NCI-H82 treated with DMSO at 0.1 percent for 48 hours (cell line): ENCODE results near the gene KCNQ5.

Experiments
- DNase-seq: peaks from one replicate; lab custom pipeline; 2025; ENCODE audit not compliant: unreplicated experiment; lab: John Stamatoyannopoulos, UW

Gene KCNQ5

DNA sequence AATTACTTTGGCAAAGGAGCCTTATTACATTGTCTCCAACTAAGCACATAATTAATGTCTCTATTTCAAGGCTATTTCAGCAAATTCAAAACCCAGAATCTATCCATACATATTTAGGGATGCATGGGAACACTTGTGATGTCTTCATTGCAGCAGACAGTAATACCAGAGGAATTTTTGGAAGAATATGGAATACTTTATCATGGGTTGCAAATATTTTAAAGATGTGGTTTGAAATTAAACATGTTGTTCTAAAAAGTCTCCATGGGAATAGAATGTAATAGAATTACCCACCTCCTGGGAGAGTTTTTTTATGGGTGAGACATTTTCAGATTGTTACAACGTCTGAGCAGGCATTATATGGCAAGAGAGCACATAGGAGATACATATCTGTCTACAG lies 170.8 kb downstream of the KCNQ5 start:
- DNase-seq, result no peak

DNA sequence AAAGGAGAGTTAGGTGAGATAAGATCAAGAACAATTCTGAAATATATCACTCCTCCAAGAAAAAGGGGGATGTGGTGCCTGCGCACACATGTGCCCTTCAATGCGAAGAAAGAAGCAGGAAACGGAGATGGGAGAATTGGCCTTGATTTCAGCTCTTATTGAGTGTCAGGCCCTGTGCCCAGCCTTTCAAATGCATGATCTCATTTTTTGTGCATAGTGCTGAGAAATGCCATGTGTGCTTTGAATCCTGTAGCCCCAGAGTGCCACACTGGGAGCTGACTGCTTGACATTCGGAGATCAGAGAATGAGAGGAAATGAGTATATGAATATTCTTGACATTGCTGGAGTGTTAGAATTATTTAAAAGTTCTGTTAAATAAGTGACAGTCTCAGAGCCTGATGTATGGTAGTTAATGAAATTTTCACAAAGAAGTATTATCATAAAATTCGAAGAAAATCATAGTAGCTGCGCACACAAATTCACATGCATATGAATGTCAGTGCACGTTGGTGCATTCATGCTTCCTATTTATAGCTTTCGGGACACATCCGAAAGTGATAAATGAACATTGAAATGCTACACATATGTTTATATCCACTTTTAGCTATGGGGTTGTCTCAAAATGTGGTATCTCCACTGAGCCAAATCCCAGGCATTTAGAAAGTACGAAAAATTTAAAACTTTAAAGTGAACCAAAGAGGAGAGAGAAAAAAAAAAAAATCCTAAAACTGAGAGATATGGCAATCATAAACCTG lies 172.0 kb downstream of the KCNQ5 start:
- DNase-seq, result no peak

DNA sequence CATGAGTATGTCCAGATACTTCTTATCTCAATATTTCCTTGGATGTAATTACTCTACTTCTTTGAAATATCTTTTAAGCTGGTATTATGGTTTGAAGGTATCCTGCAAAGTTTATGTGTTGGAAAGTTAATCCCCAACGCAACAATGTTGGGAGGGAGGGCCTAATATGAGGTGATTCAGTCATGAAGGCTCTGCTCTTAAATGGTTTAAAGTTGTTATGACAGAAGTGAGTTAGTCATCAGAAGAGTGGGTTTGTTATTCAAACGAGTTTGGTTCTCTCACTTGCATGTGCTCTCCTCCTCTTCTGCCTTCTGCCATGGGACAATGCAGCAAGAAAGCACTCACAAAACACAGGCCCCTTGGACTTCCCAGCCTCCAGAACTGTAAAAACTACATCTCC lies 176.3 kb downstream of the KCNQ5 start:
- DNase-seq, result no peak

DNA sequence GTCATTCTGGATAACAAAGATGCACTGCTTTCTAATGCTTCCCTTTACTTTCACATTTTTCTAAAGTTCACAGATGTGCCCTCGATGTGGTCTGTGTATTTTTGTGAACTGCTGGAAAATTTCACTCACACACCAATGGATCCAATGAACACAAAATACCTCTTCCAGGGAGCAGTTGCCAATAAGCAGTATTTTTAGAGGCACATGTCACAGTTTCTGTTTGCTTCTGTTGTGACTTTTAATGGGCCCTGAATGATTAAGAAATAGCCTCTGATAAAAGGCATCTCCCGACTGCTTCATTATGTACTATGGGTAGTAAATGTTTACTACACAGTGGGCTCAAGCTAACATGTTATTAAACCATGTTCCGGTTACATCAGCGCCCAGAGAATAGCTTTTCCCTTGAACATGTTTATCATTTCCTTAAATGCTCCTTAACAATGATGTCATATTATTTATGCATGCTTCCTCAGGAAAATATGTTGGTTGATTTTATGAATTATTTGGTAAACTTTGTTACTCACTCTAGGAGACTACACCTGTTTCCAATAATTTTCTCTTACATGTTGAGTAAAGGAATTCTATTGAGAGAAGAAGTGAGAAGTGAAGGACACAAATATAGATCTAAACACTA lies 188.0 kb downstream of the KCNQ5 start:
- DNase-seq, result no peak

DNA sequence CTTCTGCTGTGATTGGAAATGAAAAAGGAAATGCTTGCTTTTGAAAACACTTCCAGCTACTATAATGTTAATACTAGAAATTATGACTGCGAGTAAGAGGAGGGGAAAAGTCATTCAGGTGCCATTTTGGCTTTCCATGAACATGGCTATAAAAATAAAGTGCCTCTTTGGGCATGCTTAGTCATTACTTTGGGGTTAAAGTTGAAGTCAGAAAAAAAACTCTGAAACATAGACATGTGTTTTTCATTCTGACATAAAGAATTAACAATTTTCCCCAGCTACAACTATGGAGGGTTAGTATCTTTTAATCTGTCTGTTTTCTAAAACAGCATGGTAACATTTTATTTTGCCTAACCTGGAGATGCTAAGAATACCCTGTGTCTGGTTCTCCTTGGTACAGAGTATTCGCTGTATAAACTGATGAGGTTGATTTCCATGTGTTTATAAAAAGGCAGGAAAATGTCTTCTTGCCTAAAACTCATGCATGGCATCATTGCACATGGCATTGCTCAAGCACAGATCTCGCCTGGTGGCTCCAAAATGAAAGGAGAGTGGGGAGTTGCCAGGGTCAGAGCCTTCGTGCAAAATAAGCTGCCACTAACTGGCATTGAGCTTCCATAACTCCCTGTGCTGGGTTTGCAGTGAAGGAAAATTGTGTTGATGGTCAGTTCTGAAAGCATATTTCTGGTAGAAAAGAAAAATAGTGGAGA lies 188.9 kb downstream of the KCNQ5 start:
- no peak for DNase-seq

DNA sequence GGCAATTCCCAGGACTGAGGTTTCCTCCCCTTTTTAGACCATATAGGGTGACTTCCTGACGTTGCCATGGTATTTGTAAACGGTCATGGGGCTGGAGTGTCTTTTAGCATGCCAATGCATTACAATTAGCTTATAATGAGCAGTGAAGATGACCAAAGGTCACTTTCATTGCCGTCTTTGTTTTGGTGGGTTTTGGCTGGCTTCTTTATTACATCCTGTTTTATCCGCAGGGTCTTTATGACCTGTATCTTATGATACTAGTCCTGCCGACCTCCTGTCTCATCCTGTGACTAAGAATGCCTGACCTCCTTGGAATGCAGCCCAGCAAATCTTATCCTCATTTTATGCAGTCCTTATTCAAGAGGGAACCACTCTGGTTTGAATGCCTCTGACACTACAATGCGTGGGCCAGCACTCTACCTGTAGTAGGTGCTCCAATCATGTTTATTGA lies 190.1 kb downstream of the KCNQ5 start:
- no peak for DNase-seq

DNA sequence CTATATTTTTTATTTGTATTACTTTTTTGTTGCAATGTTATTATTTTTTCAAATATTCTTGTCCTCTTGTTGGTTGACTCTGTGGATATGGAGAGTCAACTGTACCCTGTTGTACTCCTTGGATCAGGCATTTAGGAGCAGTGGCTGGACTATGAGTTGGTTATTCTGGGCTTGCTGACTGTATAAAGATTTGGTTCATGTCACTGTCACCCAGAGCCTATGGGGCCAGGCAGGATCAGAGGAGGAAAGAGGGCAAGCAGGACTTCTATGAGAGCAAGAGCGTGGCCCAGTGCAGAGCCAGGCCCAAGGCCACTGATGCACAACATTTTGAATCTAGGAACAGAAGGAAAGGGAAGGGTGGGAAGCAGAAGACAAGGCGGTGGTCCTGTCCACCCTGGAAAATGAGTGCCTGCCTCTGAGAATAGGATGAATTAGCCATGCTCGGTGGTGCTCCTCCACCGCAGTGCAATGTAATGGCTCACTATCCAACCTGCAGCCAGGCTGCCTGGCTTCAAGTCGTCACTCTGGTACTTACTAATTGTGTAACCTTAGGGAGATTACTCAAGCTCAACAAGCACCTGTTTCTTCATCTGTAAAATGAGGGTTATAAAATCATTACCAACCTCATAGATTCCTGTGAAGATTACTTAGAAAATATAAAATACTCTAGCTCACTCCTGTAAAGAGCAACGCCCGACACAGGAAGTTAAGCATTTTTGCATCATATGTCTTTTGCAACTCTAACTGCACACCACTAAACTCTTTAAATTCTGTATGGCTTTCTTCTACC lies 192.1 kb downstream of the KCNQ5 start:
- DNase-seq, result no peak

DNA sequence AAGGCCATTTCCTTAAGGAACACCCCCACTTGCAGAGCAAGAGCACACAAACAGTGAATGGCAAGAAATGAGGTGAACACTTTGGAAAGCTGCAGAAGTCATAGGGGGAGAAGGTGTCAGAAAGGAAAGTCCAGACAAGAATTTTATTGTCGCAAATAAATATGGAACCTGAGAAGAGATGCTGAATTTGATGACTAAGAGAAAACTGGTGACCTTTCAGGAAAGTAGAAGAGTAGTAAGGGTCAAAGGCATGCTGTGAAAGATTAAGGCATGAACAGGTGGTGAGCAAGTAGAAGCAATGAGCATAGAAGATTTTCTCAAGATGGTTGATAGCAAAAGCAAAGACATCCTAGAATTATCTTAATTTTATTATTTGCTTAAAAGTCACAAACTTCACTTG lies 194.2 kb downstream of the KCNQ5 start:
- DNase-seq, result no peak

DNA sequence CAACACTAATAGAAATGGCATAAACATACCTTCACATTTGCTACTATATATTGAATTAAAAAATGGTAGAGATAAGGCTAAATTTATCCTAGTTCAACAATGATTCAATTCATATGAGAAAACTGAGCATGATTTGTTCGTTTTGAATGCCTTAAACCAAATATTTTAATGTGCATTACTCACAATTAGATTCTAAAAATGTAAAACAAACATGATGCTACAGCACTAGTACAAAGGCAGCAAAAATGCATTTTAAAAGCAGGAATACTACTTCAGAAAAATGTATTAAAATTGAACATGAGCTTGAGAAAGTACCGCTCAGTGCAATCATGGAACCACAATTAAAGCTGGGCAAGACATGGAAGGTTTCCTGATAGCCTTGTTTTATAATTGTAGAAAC lies 195.3 kb downstream of the KCNQ5 start:
- no peak for DNase-seq

DNA sequence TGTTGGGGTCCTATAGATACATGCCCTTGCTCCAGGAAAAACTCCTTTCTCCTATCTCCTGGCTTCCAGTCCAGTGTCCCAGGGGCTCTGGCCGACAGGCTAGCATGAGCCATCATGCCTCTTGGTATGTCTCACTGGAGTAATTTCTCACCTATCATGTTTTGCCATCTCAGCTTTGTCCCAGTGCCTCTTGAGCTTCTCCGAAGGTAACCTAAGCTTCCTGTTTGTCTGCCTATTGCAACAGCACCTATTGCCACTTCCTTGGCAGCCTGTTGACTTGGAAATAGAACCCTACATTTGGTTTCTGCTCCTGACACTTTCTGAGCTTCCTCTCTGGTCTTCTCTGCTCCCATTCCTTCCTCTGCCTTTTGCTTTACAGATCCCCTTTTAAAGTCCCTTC lies 197.7 kb downstream of the KCNQ5 start:
- no peak for DNase-seq

DNA sequence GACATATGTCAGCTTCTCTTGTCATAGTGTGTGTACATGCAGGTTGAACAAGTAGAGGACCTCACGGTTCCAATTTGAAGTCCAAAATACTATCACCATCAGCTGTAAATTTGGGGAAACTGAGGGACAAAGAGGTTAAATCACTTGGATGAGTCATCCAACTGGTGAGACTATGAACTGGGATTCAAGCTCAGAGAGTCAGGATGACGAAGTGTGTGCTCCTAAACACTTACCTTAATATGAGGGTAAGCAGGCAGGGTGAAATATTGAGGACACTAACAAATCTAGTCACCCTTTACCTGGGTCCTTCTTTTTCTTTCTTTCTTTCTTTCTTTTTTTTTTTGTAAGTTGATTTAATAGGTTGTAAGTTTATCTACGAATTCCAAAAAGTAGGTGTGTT lies 198.3 kb downstream of the KCNQ5 start:
- no peak for DNase-seq

DNA sequence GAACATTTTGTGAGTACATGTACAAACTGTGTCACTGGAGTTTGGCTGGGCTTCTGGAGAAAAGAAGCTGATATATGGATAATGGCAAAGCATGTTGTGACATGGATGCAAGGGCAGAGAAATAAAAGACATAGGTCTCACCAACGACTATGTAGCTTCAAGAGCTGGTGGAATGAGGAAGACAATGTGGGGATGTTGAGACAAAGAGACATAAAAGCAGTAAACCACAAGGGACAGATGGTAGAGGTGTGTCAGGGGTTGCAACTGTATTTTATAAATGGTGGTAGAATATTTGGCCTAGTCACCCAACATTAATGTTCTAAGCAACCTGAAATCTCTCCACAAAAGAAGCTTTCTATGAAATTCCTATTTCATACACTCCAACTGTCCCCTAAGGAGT lies 199.0 kb downstream of the KCNQ5 start:
- DNase-seq, result no peak

DNA sequence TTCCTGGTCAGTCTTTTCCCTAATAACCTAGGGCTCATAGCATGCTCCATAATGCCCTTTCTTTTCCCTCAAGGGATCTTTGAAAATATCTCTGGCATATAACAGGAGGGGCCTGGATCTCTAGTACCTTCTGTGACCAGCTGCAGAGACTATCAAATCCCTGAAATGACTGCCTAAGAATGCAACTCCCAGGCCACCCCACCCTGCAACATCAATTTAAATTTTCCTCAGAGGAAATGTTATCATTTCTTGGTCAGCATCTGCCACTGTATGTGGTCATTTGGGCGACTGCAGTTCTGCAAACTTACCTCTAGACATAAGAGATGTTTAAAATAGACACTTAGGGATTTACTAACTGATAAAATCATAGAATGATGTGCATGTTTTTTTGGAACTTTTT lies 200.2 kb downstream of the KCNQ5 start:
- no peak for DNase-seq

DNA sequence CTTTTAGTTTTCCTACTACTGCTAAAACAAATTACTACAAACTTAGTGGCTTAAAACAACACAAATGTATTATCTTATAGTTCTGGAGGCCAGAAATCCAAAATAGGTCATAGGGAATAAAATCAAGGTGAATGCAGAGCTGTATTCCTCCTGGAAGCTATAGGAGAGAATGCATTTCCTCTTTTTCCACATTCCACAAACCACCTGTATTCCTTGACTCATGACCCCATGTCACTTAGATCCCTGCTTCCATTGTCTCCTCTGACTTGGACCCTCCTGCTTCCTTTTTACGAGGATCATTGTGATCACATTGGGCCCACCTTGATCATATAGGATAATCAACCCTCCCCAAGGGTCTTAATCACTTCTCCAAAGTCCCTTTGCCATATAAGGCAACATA lies 200.8 kb downstream of the KCNQ5 start:
- DNase-seq, result no peak

DNA sequence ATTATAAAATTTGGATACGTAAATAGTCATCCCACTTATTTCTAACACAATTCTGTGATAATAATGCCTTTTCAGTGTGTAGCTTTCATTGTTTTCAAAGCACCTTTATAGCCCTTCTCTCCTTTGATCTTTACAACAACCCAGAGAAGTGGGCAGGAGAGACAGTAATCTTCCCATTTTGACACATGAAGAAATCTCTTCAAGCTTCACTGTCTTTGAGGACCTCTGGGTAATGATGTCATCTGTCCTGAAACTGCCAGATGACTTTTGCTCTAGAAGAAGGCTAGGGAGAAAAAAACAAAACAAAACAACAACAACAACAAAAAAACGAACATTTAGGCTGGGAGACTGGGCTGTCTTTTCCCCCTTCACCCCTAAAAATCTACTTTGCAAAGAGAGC lies 203.0 kb downstream of the KCNQ5 start:
- no peak for DNase-seq

DNA sequence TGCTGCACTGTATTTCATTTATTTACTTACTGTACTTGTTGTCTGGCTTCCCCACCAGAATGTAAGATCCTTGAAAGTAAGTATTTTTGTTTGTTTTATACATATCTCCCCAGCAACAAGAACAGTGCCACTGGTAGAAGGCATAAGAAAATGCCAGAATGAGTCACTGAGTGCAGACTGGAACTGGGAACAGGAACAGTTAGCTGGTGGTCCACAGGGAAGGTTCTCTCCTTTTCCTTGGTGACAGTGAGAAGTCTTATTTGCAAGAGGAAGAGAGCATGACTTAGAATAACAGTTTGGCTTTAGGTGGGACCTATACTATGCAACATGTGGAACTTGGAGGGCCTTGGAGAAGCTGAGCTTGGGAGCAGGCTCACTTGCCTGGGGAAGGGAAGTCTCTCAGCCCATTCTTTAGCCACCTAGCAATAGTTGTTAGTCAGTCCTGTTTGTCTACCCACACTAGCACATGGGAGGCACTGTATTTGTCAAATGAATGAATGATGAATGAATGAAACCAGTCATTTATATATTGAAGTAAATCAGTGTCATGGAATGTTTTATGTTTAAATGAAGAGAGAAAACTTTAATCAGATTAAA lies 203.5 kb downstream of the KCNQ5 start:
- no peak for DNase-seq

DNA sequence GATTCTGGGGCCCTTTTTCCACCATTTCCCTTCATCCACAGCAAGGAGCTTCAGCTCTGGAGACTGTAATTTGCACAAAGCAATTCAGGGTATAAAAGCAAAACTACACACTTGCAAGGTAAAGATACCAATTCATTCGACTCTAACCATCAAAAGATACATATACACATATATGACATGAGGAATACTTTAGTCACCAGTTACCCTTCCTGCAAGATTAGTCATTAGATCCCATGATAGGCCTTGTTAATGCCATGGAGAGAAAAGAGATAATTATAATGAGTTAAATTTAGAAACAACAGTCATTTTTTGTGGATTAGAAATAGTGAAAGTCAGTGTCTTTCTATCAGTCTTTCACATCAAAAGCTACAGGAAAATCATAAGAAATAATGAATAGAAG lies 204.2 kb downstream of the KCNQ5 start:
- DNase-seq, result no peak

DNA sequence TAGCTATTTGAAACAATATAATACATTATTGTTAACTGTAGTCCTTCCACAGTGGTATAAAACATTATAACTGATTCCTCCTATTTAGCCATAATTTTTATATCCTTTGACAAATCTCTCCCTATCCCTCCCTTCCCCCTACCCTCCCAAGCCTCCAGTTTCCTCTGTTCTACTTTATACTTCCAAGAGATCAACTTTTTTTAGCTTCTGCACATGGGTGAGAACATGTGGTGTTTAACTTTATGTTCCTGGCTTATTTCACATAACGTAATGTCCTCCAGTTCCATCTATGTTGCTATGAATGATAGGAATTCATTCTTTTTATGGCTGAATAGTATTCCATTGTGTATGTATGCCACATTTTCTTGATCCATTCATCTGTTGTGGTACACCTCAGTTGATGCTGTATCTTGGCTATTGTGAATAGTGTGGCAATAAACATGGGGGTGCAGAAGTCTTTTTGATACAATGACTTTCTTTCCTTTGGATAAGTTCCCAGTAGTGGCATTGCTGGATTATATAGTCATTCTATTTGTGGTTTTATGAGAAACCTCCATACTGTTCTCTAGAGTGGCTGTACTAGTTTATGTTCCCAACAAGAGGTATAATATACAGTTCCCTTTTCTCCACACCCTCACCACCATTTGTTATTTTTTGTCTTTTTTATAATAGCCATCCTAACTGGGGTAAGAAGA lies 205.0 kb downstream of the KCNQ5 start:
- no peak for DNase-seq

DNA sequence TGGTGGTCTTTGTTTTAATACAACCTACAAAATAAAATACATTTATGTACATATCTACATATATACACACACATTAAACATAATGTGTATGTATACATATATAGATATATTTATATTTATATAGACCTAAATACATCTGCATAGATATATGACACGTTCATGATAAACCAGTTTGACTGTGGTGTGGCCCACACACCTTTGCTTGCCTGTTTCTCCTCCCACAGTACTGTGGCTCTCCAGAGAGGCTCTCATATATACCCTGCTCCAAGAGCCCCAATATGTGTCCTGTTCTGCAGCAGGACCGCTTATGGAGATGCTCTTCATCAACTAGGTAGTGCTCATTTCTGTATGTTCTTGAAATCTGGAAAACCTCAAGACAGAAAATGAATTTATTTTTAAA lies 207.0 kb downstream of the KCNQ5 start:
- DNase-seq, result no peak

DNA sequence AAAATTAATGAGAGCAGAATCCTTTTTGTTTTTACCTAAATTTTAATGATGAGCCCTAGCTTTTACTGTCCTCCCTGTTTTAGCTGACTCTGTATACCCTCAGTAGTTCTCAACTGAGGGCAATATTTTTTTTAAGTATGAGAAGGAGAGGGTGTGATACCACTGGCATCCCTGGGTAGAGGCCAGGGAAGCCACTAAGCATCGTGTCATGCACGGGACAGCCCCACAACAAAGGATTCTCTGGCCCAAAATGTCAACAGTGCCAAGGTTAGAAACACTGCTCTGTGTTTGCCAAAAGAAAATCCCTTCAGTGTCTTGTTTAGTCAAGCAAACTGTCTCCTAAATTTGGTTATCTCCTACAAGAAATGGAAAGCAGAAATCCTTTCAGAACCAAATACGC lies 210.4 kb downstream of the KCNQ5 start:
- DNase-seq, result no peak

DNA sequence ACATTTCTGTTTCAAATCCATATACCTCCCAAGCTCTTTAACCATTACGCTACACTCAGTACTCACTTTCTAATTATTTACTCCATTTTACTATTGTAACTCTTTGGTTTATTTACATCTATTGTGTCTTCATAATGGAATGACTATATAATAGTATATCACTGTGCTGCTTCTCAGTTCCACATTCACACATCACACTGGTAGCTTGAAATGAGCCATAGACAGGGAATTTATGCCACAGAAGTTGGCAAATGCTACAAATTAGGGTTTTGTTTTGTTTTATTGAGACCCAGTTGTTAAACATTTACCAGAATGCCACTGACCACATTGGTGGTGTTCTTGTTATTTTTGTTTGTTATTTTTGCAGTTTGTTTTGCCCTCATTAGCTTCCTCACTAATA lies 213.9 kb downstream of the KCNQ5 start:
- DNase-seq, result no peak
